HepG2 (cell line): Measurements from ENCODE around the gene DCTN2. TPM values are rescaled to one million over a fixed set of nuclear protein-coding genes. Genes with fewer than 3 reads are reported as not detected.

Experiments
- BORCS8-MEF2B ChIP-seq: sonication (generic); formaldehyde crosslinking; IDR thresholded peaks from 2 replicates; pipeline ENCODE4 v1.8.0; 2022; ENCODE audit warnings: mild to moderate bottlenecking, missing genetic modification reagents
- CHD4 ChIP-seq: fragments of 200-600 bp; sonication (generic); IDR thresholded peaks from 2 replicates; pipeline ENCODE4 v1.7.0; 2017; ENCODE audit warnings: mild to moderate bottlenecking, low read length, borderline replicate concordance
- DMAP1 ChIP-seq: IDR thresholded peaks from 2 replicates; pipeline ENCODE4 v1.6.1; 2016
- EHMT2 ChIP-seq: fragments of 200-600 bp; sonication (generic); IDR thresholded peaks from 2 replicates; pipeline ENCODE4 v1.7.0; 2017; ENCODE audit warnings: antibody characterized with exemption, low read depth, low read length, borderline replicate concordance
- FOXA1 ChIP-seq, 2 experiments: fragments of 450-650 bp in 1 of 2; sonication (generic) in 1 of 2; formaldehyde crosslinking in 1 of 2; IDR thresholded peaks; 2 replicates each; pipeline versions ENCODE4 v1.4.0 to v1.6.1; 2016 to 2020; ENCODE audit warnings: missing genetic modification reagents in 1 of 2
- FOXK2 ChIP-seq: fragments of 450-650 bp; IDR thresholded peaks from 2 replicates; pipeline ENCODE4 v1.6.1; 2016
- FOXP4 ChIP-seq: sonication (generic); formaldehyde crosslinking; IDR thresholded peaks from 2 replicates; pipeline ENCODE4 v1.4.0; 2020; ENCODE audit warnings: missing genetic modification reagents
- GLI4 ChIP-seq: sonication (generic); formaldehyde crosslinking; IDR thresholded peaks from 2 replicates; pipeline ENCODE4 v1.5.1; 2020; ENCODE audit warnings: missing genetic modification reagents, mild to moderate bottlenecking, moderate library complexity, borderline replicate concordance
- MAX ChIP-seq: IDR thresholded peaks from 2 replicates; pipeline ENCODE4 v1.6.1; 2012; ENCODE audit warnings: inconsistent platforms
- MIER3 ChIP-seq: IDR thresholded peaks from 2 replicates; pipeline ENCODE4 v1.6.1; 2016; ENCODE audit warnings: missing compliant biosample characterization, borderline replicate concordance
- MIXL1 ChIP-seq: IDR thresholded peaks from 2 replicates; pipeline ENCODE4 v1.6.1; 2016
- NRL ChIP-seq: sonication (generic); formaldehyde crosslinking; IDR thresholded peaks from 2 replicates; pipeline ENCODE4 v1.5.0; 2020; ENCODE audit warnings: missing genetic modification reagents, mild to moderate bottlenecking, moderate library complexity, borderline replicate concordance
- SMYD3 ChIP-seq: sonication (generic); formaldehyde crosslinking; IDR thresholded peaks from 2 replicates; pipeline ENCODE4 v1.8.1; 2023; ENCODE audit warnings: mild to moderate bottlenecking, missing genetic modification reagents
- ZBED4 ChIP-seq: sonication (generic); formaldehyde crosslinking; IDR thresholded peaks from 2 replicates; pipeline ENCODE4 v1.4.0; 2020; ENCODE audit warnings: missing genetic modification reagents, borderline replicate concordance
- ZFP37 ChIP-seq: sonication (generic); formaldehyde crosslinking; IDR thresholded peaks from 2 replicates; pipeline ENCODE4 v1.4.0; 2020; ENCODE audit warnings: missing genetic modification reagents, borderline replicate concordance
- ZFP90 ChIP-seq: sonication (generic); formaldehyde crosslinking; IDR thresholded peaks from 2 replicates; pipeline ENCODE4 v1.8.0; 2022; ENCODE audit warnings: missing genetic modification reagents, mild to moderate bottlenecking, inconsistent platforms, borderline replicate concordance
- ZKSCAN8 ChIP-seq: IDR thresholded peaks from 2 replicates; pipeline ENCODE4 v1.6.1; 2016; ENCODE audit warnings: borderline replicate concordance, missing genetic modification reagents, missing compliant biosample characterization
- ZNF501 ChIP-seq: sonication (generic); formaldehyde crosslinking; IDR thresholded peaks from 2 replicates; pipeline ENCODE4 v1.5.1; 2020; ENCODE audit warnings: mild to moderate bottlenecking, moderate library complexity, missing genetic modification reagents
- ZNF878 ChIP-seq: sonication (generic); formaldehyde crosslinking; IDR thresholded peaks from 2 replicates; pipeline ENCODE4 v1.8.1; 2023; ENCODE audit warnings: mild to moderate bottlenecking, missing genetic modification reagents, moderate library complexity
- polyA plus RNA-seq, 8 experiments: library from polyadenylated mRNA; depleted of rRNA in 3 of 8; stranded (reverse) in 7 of 8; unstranded in 1 of 8; fragments of >200 nt; fragmentation: Illumina TruSeq in 4 of 8; extraction: Trizol in 4 of 8; gene quantifications; 2 replicates each; pipeline versions ENCODE4 v1.2.1 to v1.2.3, GENCODE V29; 2011 to 2016; ENCODE audit warnings: low read depth in 4 of 8, missing spikeins in 1 of 8, mixed read lengths in 1 of 8; ENCODE audit not compliant: insufficient read depth in 1 of 8
- total RNA-seq, 5 experiments: library from RNA; depleted of rRNA; stranded (reverse); fragments of >200 nt; fragmentation: Illumina TruSeq; extraction: Trizol; gene quantifications; 2 replicates each; pipeline ENCODE4 v1.2.3, GENCODE V29; 2016; ENCODE audit warnings: low read depth in 1 of 5
- TF ChIP-seq, protein P1 (sequence below): sonication (generic); formaldehyde crosslinking; IDR thresholded peaks from 2 replicates; pipeline ENCODE4 v1.4.0; 2020; ENCODE audit warnings: missing genetic modification reagents; ENCODE audit errors: not compliant biosample characterization

Gene DCTN2
- total and polyA plus RNA-seq, 2 of the 13 experiments (the other 11 are each of a cell fraction or from before 2014, with no cell fraction given), result 72.0 to 77.4 TPM

- no peak for TF ChIP-seq EHMT2
- peak; percentile 14; the same call in 1 of the 2 replicates for TF ChIP-seq ZNF501 (CRISPR knock-in tag)
- peak; percentile 8; the same call in 1 of the 2 replicates for TF ChIP-seq CHD4
- TF ChIP-seq MIER3 (CRISPR knock-in tag), result peak; percentile 35; the same call in 1 of the 2 replicates
- TF ChIP-seq MIXL1 (CRISPR knock-in tag), result peak; percentile 36; the same call in 1 of the 2 replicates
- no peak for TF ChIP-seq SMYD3
- no peak; the same call in 1 of the 2 replicates for TF ChIP-seq GLI4 (CRISPR knock-in tag)
- TF ChIP-seq FOXK2, result peak; percentile 40; the same call in 1 of the 2 replicates
- TF ChIP-seq, protein P1, sequence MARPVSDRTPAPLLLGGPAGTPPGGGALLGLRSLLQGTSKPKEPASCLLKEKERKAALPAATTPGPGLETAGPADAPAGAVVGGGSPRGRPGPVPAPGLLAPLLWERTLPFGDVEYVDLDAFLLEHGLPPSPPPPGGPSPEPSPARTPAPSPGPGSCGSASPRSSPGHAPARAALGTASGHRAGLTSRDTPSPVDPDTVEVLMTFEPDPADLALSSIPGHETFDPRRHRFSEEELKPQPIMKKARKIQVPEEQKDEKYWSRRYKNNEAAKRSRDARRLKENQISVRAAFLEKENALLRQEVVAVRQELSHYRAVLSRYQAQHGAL, result no peak
- TF ChIP-seq MAX, result peak; percentile 69
- TF ChIP-seq ZBED4 (CRISPR knock-in tag), result peak; percentile 94
- no peak; the same call in 1 of the 2 replicates for TF ChIP-seq ZFP37 (CRISPR knock-in tag)
- no peak for TF ChIP-seq FOXA1 (IDR thresholded peaks at IDR 0.05)
- TF ChIP-seq FOXA1 (CRISPR knock-in tag; IDR thresholded peaks at IDR 0.05), result peak; percentile 62; the same call in 1 of the 2 replicates
- TF ChIP-seq DMAP1 (CRISPR knock-in tag), result peak; percentile 36; the same call in 1 of the 2 replicates
- peak; percentile 57; the same call in 1 of the 2 replicates for TF ChIP-seq FOXP4 (CRISPR knock-in tag)
- TF ChIP-seq NRL (CRISPR knock-in tag), result peak; percentile 59; the same call in 1 of the 2 replicates
- 0 out of 2 replicates have a peak, but pooled peaks have one; percentile 46 for TF ChIP-seq ZFP90 (CRISPR knock-in tag)
- 0 out of 2 replicates have a peak, but pooled peaks have one; percentile 19 for TF ChIP-seq BORCS8-MEF2B (CRISPR knock-in tag)
- TF ChIP-seq ZNF878, result peak; percentile 72; the same call in 1 of the 2 replicates
- TF ChIP-seq ZKSCAN8 (CRISPR knock-in tag), result no peak
Observed at GRCh38 chr12:57575771-57576612, 29.0 kb upstream of the DCTN2 start (continued).
